HG02678 (cell line): Measurements from ENCODE around the gene CNR1.

Source experiments
- ATAC-seq: cut with Tn5 transposase; IDR thresholded peaks from one replicate; pipeline ENCODE4 v1.9.1; 2021; ENCODE audit warnings: mild to moderate bottlenecking, moderate library complexity; ENCODE audit not compliant: unreplicated experiment

Gene CNR1

DNA sequence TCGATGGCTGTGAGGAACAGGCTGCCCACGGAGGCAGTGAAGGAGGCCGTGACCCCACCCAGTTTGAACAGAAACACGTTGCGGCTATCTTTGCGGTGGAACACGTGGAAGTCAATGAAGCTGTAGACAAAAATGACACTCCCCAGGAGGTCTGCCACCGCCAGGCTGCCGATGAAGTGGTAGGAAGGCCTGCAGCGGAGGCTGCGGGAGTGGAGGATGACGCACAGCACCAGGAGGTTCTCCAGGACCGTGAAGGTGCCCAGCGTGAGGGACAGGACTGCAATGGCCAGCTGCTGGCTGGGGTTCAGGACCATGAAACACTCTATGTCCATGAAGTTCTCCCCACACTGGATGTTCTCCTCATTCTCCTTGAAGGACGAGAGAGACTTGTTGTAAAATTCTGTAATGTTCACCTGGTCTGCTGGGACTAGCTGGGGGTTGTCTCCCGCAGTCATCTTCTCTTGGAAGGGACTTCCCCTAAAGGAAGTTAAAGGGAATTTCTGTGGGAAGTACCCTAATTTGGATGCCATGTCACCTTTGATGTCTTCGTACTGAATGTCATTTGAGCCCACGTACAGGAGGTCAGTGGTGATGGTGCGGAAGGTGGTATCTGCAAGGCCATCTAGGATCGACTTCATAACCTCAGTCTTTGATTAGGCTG, 21.4 kb downstream of the CNR1 start:
- no peak for ATAC-seq

DNA sequence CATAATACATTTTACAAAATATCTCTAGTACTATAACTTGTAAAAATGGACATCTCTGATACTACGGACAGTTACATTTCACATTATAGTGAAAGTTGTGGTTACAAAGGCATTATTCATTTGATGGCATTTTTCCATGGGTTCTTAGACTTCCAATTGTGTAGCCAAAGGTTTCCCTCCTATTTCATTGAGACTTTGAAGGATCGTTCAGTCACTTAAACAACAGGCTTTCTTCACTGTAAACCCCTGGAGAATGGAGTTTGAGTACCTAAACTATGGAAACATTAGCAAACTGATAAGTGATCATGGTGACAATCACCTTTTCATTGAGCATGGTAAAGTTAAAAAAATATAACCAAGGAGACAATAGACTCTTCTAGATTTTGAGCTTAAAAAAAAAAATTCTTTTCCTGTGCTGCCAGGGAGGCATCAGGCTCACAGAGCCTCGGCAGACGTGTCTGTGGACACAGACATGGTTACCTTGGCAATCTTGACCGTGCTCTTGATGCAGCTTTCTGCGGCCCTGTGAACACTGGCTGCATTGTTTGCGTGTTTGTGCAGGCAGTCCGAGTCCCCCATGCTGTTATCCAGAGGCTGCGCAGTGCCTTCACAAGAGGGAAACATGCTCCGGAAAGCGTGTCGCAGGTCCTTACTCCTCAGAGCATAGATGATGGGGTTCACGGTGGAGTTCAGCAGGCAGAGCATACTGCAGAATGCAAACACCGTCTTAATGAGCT, 22.6 kb downstream of the CNR1 start:
- no peak for ATAC-seq

DNA sequence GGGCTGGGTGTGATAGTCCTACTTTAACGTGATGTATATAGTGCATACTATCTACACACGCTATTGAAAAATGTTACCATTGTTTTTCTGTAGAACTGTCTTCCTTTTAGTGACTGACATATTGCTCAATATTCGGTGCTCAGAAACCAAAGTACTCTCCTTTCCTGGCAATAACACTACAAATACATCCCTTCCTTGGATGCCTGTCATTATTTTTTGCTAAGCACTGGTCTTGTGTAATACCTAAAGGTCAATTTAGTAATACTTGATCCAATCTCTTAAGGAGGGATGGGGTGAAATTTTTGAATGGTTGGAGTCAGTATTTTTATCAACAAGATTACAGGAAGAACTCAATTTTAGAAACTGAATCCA, 23.9 kb downstream of the CNR1 start:
- ATAC-seq, result no peak

DNA sequence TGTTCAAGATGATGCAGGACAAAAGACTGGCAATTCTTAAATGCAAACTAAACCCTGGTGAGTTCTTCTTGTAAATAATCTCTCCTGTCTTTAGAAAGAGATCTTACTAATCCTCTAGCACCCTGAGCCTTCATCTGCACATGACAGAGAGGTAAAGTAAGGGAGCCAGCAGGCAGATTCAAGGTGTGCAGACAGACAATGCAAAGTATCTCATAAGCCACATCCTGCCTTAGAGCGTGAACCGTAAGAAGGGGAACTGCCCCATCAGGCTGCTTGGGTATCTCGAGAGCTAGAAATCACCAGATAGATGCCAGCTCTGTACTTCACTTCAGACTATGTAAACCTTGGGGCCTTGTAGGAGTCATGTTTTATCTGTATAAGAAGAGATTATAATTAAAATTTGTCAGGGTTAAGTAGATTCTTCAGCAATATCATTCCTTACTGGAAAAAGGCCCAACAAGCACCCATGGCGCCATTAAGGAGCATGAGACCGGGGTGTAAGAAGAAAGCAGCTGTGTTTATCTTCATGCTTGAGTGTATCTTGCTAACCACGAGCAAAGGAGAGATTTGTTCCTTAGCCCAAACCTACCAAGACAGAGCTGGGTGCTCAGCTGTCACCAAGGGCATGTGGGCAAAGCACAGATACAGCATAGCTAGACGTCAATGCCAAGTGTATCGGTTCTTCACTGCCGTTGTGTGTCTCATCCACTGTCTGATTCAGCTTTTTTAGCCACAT, 24.4 kb downstream of the CNR1 start:
- ATAC-seq, result peak; percentile 93

DNA sequence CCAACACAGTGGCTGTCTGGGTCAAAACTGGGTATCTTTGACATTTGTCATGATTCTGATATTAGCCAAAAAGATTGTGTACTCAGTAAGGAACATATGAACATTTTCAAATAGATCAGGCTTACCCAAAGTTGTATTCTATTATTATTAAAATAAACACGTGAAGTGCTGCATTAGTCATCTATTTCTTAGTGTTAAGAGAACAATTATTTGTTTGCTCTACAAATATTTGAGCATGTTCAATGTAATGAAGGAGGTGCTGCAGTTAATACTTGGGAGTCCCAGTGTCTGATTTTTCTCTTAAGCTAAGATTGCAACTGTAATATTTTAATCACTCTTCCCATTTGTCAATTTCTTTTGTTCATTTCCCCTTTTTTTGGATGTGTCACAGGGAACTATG, 28.2 kb downstream of the CNR1 start:
- ATAC-seq, result no peak

DNA sequence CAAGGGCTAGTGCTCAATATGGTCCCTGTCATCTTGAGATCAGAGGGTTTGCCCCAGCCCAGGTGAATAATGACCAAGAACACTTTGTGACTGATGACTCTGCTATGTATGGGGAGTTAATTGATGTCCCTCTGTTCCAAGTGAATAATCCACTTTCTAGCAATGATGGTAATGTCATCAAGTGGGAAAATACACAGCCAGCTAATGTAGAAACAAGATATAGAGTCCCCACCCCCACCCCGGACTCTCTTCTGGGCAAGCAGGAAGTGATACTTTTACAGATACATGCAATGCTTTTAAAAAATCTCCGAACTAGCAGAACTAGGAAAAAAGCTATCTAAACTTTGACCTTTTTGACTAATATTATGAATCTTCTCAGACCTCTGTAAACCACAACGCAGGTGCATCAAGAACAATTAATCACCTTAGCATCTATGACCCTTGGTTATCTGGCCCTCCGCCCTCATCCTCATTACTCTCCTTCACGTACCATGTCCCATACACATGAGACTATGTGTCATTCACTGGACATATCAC, 30.5 kb downstream of the CNR1 start:
- ATAC-seq, result peak; percentile 78

DNA sequence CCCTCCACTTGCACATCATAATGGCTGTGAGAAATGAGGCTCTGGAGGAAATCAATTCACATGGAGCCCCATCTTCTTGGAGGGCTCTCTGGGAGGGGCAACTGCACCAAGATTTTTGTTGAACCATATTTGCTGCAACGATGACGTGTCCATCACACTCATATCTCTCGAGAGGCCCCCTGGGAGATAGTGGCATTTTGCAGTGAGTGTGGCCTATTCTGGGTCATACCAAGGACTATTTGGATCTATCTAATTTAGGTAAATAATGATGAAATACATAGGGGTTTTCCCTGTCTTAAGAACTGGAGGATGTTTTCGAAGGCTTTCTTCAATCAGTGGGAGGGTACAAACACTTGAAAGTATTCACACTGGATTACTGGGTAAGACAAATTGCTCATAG, 31.6 kb downstream of the CNR1 start:
- ATAC-seq, result no peak

DNA sequence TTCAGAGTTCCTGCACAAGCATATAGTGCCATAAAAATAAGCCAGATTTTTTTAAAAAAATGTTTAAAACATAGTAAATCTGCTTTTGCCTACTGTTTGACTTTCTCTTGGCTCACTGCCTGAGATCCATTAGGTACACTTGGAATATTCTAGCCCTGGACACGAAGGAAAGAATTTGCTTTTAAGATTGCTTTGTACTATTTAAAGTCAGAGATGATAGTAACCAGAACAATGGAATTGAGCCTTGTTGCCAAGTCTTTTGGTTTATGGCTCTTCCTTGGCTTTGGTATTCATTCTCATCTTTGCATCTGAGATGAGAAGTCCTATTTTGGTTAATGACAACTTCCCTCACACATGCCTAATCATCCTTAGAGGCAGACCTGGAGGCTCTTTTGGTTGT, 32.4 kb downstream of the CNR1 start:
- ATAC-seq, result no peak

DNA sequence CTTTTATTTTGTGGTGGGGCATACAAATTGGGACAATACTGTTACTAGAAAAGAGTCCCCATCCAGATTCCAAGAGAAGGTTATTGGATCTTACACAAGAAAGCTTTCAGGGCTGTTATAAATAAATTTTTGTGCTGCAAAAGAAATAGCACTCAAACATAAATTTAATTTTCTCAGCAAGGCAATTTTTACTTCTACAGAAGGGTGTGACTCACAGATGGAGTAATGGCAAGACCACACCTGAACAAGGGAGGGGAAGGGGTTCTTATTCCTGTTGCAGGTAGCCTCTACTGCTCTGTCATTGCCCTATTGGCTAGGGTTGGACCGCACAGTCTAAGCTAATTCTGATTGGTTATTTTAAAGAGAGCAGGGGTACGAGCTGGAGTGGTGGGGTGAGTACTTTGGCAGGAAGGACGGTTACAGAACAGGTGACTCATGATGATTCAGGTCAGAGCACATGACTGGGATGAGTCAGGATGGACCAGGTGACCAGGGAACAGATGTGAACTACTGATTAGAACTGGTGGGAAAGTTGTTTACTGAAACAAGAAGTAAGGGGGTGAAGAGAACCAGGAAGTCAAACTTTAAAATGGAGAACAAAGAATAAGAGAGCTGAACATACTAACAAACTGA, 41.1 kb downstream of the CNR1 start:
- ATAC-seq, result no peak

DNA sequence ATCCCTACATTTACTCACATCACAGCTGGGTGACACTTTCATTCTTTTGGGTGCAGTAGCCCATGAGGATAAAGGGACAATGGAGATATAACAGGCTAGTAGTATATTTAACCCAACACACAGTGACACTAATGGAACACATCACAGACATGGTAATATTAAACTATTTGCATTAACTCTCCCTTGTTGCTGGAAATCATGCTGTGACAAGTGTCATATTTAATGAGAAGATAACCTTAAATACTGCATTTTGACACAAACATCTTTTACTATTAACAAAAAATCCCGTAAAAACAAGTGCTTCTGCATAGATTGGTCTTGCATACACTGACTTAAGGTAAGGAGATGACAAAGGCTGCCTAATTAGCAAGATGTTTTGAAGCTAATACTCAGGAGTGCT, 45.5 kb downstream of the CNR1 start:
- ATAC-seq, result no peak

DNA sequence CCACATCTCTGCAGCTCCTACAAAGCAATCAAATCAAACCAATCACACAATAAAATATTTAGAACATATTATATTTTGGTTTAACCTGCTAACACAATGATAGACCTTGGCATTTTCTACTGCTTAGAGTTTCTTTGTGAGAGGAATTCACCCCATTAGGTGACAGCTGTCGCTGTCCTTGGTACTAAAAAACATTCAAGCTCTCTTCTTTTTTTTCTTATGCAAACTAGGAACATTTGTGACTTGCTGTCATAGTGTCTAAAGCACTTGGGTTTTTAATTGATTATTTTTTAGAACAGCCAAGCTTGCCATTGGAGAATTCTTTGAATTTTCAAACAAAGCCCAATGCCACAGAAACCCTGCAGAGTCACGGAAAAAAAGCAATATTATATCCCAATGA, 46.4 kb downstream of the CNR1 start:
- no peak for ATAC-seq

DNA sequence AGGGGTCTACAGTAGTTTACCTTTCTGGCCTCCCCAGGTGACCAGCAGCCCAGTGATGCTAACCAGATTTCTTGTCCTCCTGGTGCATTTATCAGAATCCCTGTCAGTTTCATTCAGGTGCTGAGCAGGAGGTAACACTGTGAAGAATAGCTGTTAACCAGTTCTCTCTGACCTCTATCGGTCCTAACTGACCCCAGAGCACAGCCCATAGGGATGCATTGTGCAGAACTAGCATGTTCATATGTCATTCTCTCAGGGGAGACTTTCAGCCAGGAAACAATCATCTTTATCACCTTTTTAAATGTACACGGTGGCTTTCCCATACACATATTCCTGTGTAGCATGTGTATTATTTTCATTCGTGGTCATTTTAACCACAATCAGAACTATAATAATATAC, 49.9 kb downstream of the CNR1 start:
- no peak for ATAC-seq

DNA sequence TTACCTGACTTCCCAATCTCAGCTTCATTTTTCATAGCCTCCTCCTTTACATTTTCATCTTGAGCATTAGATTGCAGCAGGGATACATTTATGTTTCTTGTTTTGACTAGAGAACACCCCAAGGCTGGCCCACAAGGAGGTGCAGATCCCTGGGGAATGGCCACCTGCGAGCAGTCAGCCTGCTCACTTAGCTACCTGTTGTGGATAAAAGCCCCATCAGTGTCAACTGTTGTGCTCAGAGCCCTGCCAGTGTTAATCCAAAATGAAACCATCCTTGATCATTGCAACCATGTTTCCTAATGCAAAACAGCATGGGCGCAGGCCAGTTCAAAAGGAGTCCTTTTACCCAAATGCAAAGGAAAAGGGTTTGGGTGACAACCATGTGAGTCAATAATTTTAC, 50.8 kb downstream of the CNR1 start:
- ATAC-seq, result no peak

DNA sequence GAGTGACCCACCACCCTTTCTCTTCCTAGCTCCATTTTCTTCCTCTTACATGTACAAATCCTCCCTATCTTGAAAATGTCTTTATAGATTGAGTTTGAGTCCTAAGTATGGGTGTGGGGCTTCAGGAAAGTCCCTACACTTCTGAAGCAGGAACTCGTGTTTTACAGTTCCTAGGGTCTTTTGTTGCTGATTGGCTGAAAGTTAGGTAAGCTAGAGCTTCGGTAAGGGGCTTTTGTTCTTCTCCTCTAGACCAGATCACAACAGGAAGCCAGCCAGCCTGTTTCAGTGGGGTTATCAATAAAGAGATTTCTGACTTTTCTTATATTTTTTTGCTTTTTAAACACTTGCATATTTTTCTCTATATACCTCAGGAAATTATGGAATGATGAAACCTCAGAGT, 51.3 kb downstream of the CNR1 start:
- ATAC-seq, result no peak

DNA sequence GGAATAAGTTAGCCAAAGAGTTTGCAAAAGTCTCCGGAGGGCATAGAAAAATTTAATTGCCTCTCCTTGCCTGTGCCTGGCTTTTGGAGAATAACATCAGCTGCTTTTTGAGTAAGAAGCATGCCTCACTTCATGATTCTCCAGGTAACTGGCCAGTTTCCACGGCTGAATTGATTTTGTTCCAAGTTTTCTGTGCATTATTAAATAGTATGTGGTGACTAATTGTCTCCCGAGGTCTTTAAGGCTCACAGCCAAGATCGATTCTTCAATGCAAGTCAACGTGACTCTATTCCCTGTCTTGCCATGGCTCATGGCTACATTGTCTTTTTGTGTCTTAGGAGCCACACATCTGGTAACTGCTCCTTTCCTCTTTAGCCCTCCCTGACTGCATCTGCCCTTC, 54.2 kb downstream of the CNR1 start:
- no peak for ATAC-seq

DNA sequence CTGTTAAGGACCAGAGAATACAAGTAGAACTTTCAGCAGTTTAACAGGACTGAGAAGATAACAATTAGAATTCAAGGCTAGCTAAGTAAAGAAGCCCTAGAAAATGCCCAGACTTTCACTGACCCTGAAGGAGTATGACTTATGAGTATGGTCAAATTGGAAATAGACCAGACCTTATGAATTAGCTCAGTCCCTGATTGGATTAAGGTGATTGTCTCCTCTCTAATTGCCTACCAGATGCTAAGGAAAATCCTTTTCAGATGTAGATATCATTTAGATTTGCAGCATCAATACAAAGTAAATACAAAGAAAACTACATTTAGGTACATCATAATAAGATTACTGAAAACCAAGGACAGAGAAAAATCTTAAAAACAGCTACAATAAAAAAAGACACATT, 58.9 kb downstream of the CNR1 start:
- no peak for ATAC-seq

DNA sequence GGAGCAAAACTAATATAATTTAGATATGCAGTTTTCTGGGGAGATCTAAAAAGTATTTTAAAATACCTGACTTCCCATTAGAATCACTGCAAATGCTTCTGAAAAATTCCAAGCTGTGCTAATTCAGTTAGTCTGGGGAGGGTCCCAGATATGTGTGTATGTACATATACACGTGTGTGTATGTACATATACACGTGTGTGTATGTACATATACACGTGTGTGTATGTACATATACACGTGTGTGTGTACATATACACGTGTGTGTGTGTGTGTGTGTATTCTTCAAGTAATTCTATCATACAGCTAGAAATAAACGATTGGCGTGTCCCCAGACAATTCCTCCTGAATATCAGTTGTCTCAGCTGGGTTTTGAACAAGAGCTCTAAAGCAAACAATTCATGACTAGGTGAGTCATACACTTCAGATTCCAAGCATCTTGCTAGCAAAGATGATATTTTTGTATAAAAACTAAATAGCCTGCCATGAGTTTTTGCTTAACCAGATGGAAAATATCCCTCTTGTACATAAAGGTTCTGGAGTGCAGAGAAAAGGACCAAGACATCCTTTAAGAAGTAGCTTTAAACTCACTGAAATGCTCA, 60.3 kb downstream of the CNR1 start:
- ATAC-seq, result no peak
